Lower leg skin (tissue), 3 donors: ENCODE measurements around the gene C14orf119.

Experiments
- CTCF ChIP-seq, 3 donors: fragments of 450-650 bp; IDR thresholded peaks; one replicate each; pipeline ENCODE4 v1.5.1; 2016; ENCODE audit warnings: antibody characterized with exemption in 3 of 3, mild to moderate bottlenecking in 3 of 3, moderate library complexity in 2 of 3
- POLR2A ChIP-seq, 2 donors: fragments of 450-650 bp; IDR thresholded peaks; one replicate each; pipeline ENCODE4 v1.6.1; 2016 to 2017; ENCODE audit warnings: antibody characterized with exemption in 2 of 2, mild to moderate bottlenecking in 1 of 2, moderate library complexity in 1 of 2

GRCh38 chr14:23047034-23047634 lies 48.2 kb upstream of the C14orf119 start:
- TF ChIP-seq CTCF (IDR thresholded peaks at IDR 0.05) = no peak
- no peak for TF ChIP-seq POLR2A (IDR thresholded peaks at IDR 0.05)
